C4-2B (cell line): ENCODE results near the gene C6orf163.
"Not testable (repeated sequence)": the region's sequence is repeated elsewhere in the genome, so short reads cannot be mapped to it uniquely, and the experiment has no call there.

Experiments used
- H3K27ac ChIP-seq: fragments of 450-650 bp; 2 replicates; pipeline ENCODE4 v1.5.1; 2017
- CTCF ChIP-seq: fragments of 450-650 bp; conservative IDR thresholded peaks from 2 replicates; pipeline ENCODE4 v1.5.1; 2017; ENCODE audit warnings: mild to moderate bottlenecking
- ZFX ChIP-seq: fragments of 450-650 bp; IDR thresholded peaks from 2 replicates; pipeline ENCODE4 v1.6.1; 2017

C6orf163 gene

DNA sequence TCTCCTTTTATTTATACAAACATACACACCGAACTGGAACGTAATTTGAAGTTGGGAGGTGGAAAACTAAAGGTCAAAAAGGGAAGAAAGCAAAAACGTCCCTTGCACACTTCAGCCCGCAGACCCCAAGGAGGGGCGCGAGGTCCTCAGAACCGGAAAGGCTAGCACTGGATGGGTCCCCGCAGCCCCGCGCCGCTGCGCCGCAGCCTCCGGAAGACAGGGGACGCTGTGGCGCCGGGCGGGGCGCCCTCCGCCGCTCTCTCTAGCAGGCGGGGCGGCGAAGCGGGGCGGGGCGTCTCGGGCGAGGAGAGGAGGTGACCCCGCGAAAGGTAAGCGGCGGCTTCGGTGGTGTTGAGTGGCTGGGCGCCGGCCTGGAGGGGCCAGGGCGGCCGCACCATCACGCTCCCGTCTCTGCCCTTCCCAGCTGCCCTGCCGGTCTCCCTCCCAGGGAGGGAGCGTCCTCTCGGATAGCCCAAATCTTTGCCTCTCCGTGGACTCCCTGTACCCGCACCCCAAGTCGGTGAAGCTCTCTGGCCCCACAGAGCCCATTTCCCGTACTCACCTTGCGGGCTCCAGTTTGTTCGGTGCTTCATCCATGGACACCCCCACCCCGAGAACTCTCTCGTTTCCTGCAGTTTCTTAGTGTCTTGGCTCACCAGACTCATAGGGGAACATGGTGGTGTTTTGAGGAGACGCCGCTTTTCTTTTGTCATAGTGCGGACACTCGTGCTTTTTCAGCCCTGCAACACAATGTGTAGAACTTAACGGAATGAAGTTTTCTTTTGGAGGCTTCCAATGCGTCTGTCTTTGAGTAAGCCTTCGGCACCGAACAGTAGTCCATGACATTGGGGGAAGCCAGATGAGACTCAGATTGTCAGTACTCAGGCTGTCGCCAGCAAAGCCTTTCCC is 22.1 kb upstream of the C6orf163 start, which contains the start of gene SMIM8:
Gene SMIM8 (plus strand): TSS at position 285 of the 909 bp plus-strand sequence. CDS start 14,444 bp downstream, outside the sequence.
- TF ChIP-seq CTCF, result peak; percentile 83
- no peak for TF ChIP-seq ZFX
- peak within 1 kb of the TSS; percentile 73 for H3K27ac ChIP-seq

DNA sequence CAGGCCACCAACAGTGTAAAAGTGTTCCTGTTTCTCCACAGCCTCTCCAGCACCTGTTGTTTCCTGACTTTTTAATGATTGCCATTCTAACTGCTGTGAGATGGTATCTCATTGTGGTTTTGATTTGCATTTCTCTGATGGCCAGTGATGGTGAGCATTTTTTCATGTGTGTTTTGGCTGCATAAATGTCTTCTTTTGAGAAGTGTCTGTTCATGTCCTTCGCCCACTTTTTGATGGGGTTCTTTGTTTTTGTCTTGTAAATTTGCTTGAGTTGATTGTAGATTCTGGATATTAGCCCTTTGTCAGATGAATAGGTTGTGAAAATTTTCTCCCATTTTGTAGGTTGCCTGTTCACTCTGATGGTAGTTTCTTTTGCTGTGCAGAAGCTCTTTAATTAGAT is 20.7 kb upstream of the C6orf163 start:
- not testable (repeated sequence) for H3K27ac ChIP-seq

- no peak for TF ChIP-seq ZFX
- no peak for TF ChIP-seq CTCF
- H3K27ac ChIP-seq, result no peak overlapping the region
Measured at GRCh38 chr6:87330961-87331360, 13.7 kb upstream of the C6orf163 start.

DNA sequence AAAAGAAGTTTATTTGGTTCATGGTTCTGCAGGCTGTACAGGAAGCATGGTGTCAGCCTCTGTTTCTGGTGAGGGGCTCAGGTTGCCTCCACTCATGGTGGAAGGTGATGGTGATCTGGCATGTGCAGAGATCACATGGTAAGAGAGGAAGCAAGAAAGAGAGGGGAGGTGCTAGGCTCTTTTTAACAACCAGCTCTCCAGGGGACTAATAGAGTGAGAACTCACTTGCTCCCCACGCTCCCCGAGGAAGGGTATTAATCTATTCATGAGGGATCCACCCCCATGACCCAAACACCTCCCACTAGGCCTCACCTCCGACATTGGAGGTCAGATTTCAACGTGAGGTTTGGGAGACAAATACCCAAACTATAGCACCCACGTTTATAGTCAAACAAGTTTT is 11.6 kb upstream of the C6orf163 start:
- no peak overlapping the region for H3K27ac ChIP-seq
- no peak for TF ChIP-seq ZFX
- TF ChIP-seq CTCF, result no peak

- no peak overlapping the region for H3K27ac ChIP-seq
- TF ChIP-seq CTCF (no peak), ZFX (no peak)
Measured at GRCh38 chr6:87333591-87334181, 10.9 kb upstream of the C6orf163 start.

GRCh38 chr6:87334683-87335082 is 9.9 kb upstream of the C6orf163 start:
- H3K27ac ChIP-seq, result no peak overlapping the region
- TF ChIP-seq CTCF (no peak), ZFX (no peak)

DNA sequence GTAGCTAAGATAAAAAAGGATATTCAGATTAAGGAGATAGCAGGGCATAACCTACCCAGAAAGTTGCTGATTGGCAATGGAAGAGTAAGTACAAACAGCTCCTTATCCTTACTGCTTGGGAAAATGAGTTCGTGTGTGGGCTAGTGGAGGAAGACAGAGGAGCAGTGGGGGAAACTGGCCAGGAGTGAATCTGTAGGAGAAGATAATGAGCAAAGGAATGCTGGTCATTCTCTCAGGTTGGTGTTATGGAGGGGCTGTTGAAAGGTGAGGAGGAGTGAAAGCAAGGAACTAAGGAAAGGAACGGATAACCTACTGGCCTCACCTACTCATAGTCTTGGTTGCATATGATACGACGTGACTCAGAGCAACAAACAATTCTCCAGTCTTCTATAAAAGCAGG is 8.2 kb upstream of the C6orf163 start:
- no peak for TF ChIP-seq ZFX

GRCh38 chr6:87340230-87340629 is 4.4 kb upstream of the C6orf163 start:
- TF ChIP-seq ZFX (no peak), CTCF (no peak)
- no peak overlapping the region for H3K27ac ChIP-seq

More for the DNA sequence above, 8.2 kb upstream of the C6orf163 start:
- H3K27ac ChIP-seq, result no peak overlapping the region
